RWPE2 (cell line): ENCODE measurements around the gene PATJ.
"Not testable (repeated sequence)": the region's sequence is repeated elsewhere in the genome, so short reads cannot be mapped to it uniquely, and the experiment has no call there.

ENCODE experiments used
- ATAC-seq: fragments of 200-7000 bp; cut with Tn5 transposase; 3 replicates; pipeline ENCODE4 v1.9.1; 2021; ENCODE audit warnings: low read depth
- DNase-seq: peaks from one replicate; pipeline ENCODE4 v3.0.0-alpha.2; 2020; ENCODE audit warnings: low spot score
- H3K27ac ChIP-seq: fragments of 450-650 bp; 2 replicates; pipeline ENCODE4 v1.5.1; 2017; ENCODE audit warnings: mild to moderate bottlenecking; ENCODE audit not compliant: poor library complexity, severe bottlenecking
- H3K27me3 ChIP-seq: fragments of 250-450 bp; sonication (Bioruptor Pico); 2 replicates; pipeline ENCODE4 v1.5.1; 2021; ENCODE audit warnings: mild to moderate bottlenecking, moderate library complexity; ENCODE audit not compliant: insufficient read depth, poor library complexity, severe bottlenecking
- H3K36me3 ChIP-seq: fragments of 250-450 bp; sonication (Bioruptor Pico); 2 replicates; pipeline ENCODE4 v1.5.1; 2020; ENCODE audit warnings: low read depth, mild to moderate bottlenecking, moderate library complexity
- H3K4me1 ChIP-seq: fragments of 250-450 bp; sonication (Bioruptor Pico); 2 replicates; pipeline ENCODE4 v1.5.1; 2021; ENCODE audit warnings: mild to moderate bottlenecking, moderate library complexity; ENCODE audit not compliant: insufficient read depth, poor library complexity, severe bottlenecking
- H3K4me3 ChIP-seq: fragments of 250-450 bp; sonication (Bioruptor Pico); 2 replicates; pipeline ENCODE4 v1.5.1; 2021; ENCODE audit warnings: mild to moderate bottlenecking, moderate library complexity; ENCODE audit not compliant: severe bottlenecking
- H3K9me3 ChIP-seq: fragments of 250-450 bp; sonication (Bioruptor Pico); 2 replicates; pipeline ENCODE4 v1.5.1; 2021; ENCODE audit warnings: mild to moderate bottlenecking, moderate library complexity; ENCODE audit not compliant: severe bottlenecking
- TF ChIP-seq, protein P1 (sequence below): fragments of 450-650 bp; IDR thresholded peaks from one replicate; pipeline ENCODE4 v1.5.1; 2017; ENCODE audit warnings: mild to moderate bottlenecking, moderate library complexity; ENCODE audit not compliant: poor library complexity, severe bottlenecking

Gene PATJ

DNA sequence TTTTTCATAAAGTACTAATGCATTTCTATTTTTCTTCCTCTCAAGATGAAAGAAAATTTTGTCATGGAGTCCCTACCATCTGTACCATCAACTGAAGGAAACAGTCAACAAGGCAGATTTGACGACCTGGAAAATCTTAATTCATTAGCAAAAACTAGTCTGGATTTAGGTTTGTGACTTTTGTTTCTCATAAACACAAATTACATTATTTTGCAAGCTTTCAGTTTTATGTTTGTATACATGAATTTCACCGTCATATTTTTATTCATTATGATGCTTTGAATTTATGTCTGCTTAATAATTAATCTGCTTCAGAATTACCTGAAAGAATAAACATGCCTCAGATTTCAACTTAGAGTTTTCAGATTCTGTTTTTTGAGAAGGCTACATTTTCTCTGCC is 132.9 kb downstream of the PATJ start:
- no peak for DNase-seq
- Histone ChIP-seq H3K27me3 (no peaks in the 10 kb centered on the region), H3K36me3 (peaks cover 57% of the 10 kb centered on the region), H3K9me3 (no peaks in the 10 kb centered on the region), H3K27ac (no peak overlapping the region), H3K4me1 (no peaks in the 10 kb centered on the region), H3K4me3 (no peak overlapping the region)
- TF ChIP-seq, protein P1, sequence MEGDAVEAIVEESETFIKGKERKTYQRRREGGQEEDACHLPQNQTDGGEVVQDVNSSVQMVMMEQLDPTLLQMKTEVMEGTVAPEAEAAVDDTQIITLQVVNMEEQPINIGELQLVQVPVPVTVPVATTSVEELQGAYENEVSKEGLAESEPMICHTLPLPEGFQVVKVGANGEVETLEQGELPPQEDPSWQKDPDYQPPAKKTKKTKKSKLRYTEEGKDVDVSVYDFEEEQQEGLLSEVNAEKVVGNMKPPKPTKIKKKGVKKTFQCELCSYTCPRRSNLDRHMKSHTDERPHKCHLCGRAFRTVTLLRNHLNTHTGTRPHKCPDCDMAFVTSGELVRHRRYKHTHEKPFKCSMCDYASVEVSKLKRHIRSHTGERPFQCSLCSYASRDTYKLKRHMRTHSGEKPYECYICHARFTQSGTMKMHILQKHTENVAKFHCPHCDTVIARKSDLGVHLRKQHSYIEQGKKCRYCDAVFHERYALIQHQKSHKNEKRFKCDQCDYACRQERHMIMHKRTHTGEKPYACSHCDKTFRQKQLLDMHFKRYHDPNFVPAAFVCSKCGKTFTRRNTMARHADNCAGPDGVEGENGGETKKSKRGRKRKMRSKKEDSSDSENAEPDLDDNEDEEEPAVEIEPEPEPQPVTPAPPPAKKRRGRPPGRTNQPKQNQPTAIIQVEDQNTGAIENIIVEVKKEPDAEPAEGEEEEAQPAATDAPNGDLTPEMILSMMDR, result no peak
- ATAC-seq, result no peak

- H3K4me1 ChIP-seq, DNase-seq, H3K27ac ChIP-seq, H3K4me3 ChIP-seq, ATAC-seq, H3K27me3 ChIP-seq, H3K9me3 ChIP-seq: not testable (repeated sequence)
- H3K36me3 ChIP-seq, result peaks cover 54% of the 10 kb centered on the region
These were observed 137.7 kb downstream of the PATJ start for GRCh38 chr1:61879887-61880474.

DNA sequence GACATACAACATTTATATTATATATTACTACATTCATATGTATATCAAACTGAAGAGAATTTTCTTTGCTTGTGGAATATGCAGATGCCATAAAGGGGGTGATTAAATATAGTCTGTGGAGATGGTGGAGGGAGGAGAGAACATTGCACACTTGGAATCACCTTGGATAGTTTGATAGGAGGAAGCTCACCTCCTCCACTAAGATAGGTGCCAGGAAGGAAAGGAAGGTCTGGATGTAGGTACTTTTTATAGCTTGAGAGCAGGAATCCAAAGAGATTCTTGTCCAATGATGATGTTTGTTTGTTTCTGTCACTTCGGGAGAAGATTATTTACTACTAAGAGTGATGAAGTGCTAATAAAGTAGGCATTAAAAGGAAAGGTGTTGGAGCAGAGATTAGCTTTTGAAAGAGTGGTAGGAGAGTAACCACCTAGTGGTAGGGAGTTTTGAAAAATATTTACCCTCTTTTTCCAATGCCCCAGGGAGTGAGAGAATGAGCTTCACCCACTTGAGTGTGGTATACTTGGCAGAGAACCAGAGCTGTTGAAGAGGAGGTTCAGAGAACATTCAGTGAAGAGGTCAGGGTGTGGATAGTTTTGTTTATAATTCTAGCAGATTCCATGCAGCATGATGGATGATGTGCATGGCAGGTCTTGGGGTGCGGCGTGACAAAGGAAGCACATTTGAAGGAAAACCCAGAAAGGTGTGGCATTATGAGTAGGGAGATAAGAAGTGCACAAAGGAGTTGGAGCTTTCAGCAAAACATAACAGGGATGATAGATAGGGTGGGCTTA is 145.0 kb downstream of the PATJ start:
- DNase-seq (no peak), ATAC-seq (no peak)
- TF ChIP-seq, protein P1, result no peak
- Histone ChIP-seq H3K9me3 (no peaks in the 10 kb centered on the region), H3K27ac (no peak overlapping the region), H3K4me3 (no peak overlapping the region), H3K27me3 (no peaks in the 10 kb centered on the region), H3K4me1 (no peaks in the 10 kb centered on the region), H3K36me3 (peaks cover 42% of the 10 kb centered on the region)

DNA sequence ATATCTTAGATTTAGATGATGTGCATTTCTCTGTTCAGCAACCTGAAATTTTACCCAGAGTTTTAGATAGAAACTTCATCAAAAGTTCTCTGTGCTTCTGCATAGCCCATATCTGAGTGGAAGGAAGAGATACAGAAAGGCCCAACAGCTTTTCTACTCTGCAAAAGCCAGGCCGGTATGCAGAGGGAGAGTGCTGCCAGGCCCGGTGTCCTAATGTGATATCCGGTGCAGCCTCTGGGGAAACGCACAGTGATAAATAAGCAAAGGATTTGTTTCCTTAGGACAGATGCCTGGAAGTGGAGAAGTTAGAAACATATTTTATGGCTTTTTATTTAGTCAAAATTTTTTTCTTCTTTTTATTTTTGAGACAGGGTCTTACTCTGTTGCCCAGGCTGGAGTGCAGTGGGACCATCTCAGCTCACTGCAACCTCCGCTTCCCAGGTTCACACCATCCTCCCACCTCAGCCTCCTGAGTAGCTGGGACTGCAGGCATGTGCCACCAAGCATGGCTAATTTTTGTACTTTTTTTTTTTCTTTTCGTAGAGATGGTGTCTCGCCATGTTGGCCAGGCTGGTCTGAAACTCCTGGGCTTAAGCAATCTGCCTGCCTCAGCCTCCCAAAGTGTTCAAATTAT is 145.8 kb downstream of the PATJ start:
- no peaks in the 10 kb centered on the region for H3K27me3 ChIP-seq
- ATAC-seq (no peak), DNase-seq (no peak)
- TF ChIP-seq, protein P1, result no peak
- H3K36me3 ChIP-seq, result peaks cover 41% of the 10 kb centered on the region
- H3K9me3 ChIP-seq, result no peaks in the 10 kb centered on the region
- H3K4me1 ChIP-seq, result no peaks in the 10 kb centered on the region
- H3K27ac ChIP-seq, result no peak overlapping the region
- no peak overlapping the region for H3K4me3 ChIP-seq

- H3K4me1 ChIP-seq, result no peaks in the 10 kb centered on the region
- no peak overlapping the region for H3K27ac ChIP-seq
- TF ChIP-seq, protein P1, result no peak
- H3K4me3 ChIP-seq, result no peak overlapping the region
- no peaks in the 10 kb centered on the region for H3K27me3 ChIP-seq
- no peaks in the 10 kb centered on the region for H3K9me3 ChIP-seq
- ATAC-seq (no peak), DNase-seq (no peak)
- H3K36me3 ChIP-seq, result peaks cover 38% of the 10 kb centered on the region
These were observed 146.5 kb downstream of the PATJ start for GRCh38 chr1:61888808-61889207.

GRCh38 chr1:61890435-61890834 is 148.2 kb downstream of the PATJ start:
- not testable (repeated sequence) for H3K9me3 ChIP-seq, ATAC-seq, H3K27me3 ChIP-seq, H3K27ac ChIP-seq, H3K4me1 ChIP-seq, H3K4me3 ChIP-seq, DNase-seq
- H3K36me3 ChIP-seq, result peaks cover 25% of the 10 kb centered on the region
